Neural progenitor cell (in vitro differentiated cells): Measurements from ENCODE around the gene VAT1. TPM values are rescaled to one million over a fixed set of nuclear protein-coding genes. Genes with fewer than 3 reads are reported as not detected.

ENCODE experiments used
- DNase-seq: peaks from one replicate; pipeline ENCODE4 v3.0.0-alpha.2; 2016; ENCODE audit warnings: low spot score
- H2AFZ ChIP-seq: fragments of 200-600 bp; sonication (generic); replicated peaks from 2 replicates; pipeline ENCODE4 v1.6.1; 2016; ENCODE audit warnings: antibody characterized with exemption
- H3F3A ChIP-seq: fragments of 200-600 bp; sonication (generic); 2 replicates; pipeline ENCODE4 v1.6.1; 2016; ENCODE audit warnings: antibody characterized with exemption, low read depth
- H3K27ac ChIP-seq: fragments of 200-600 bp; sonication (generic); 2 replicates; pipeline ENCODE4 v1.5.1; 2016; ENCODE audit warnings: mild to moderate bottlenecking
- H3K27me3 ChIP-seq: fragments of 200-600 bp; sonication (generic); 2 replicates; pipeline ENCODE4 v1.6.1; 2016; ENCODE audit warnings: mild to moderate bottlenecking, moderate library complexity
- H3K36me3 ChIP-seq: fragments of 200-600 bp; sonication (generic); 2 replicates; pipeline ENCODE4 v1.5.1; 2016
- H3K4me1 ChIP-seq: fragments of 200-600 bp; sonication (generic); 2 replicates; pipeline ENCODE4 v1.6.1; 2016; ENCODE audit warnings: mixed run types
- H3K4me2 ChIP-seq: fragments of 200-600 bp; sonication (generic); 2 replicates; pipeline ENCODE4 v1.6.1; 2016
- H3K4me3 ChIP-seq: fragments of 200-600 bp; sonication (generic); 2 replicates; pipeline ENCODE4 v1.5.1; 2016
- H3K79me2 ChIP-seq: fragments of 200-600 bp; sonication (generic); 2 replicates; pipeline ENCODE4 v1.6.1; 2016; ENCODE audit warnings: low read depth
- H3K9ac ChIP-seq: fragments of 200-600 bp; sonication (generic); 2 replicates; pipeline ENCODE4 v1.6.1; 2016
- H3K9me3 ChIP-seq: fragments of 200-600 bp; sonication (generic); 2 replicates; pipeline ENCODE4 v1.5.1; 2016; ENCODE audit warnings: low read depth
- H4K20me1 ChIP-seq: fragments of 200-600 bp; sonication (generic); 2 replicates; pipeline ENCODE4 v1.6.1; 2016; ENCODE audit warnings: low read depth
- H3K27ac Mint-ChIP-seq: 3 replicates; pipeline ENCODE4 v1.8.0; 2021; ENCODE audit warnings: mixed read lengths
- H3K27me3 Mint-ChIP-seq: 2 replicates; pipeline ENCODE4 v1.8.0; 2022; ENCODE audit warnings: low read depth, mild to moderate bottlenecking, inconsistent platforms, moderate library complexity, mixed read lengths; ENCODE audit not compliant: insufficient read depth
- H3K36me3 Mint-ChIP-seq: 3 replicates; pipeline ENCODE4 v1.8.0; 2021; ENCODE audit warnings: mixed read lengths
- H3K4me1 Mint-ChIP-seq: 3 replicates; pipeline ENCODE4 v1.8.0; 2021; ENCODE audit warnings: mixed read lengths
- H3K4me3 Mint-ChIP-seq: 3 replicates; pipeline ENCODE4 v1.8.0; 2021; ENCODE audit warnings: mild to moderate bottlenecking, moderate library complexity, mixed read lengths
- H3K9me3 Mint-ChIP-seq: 3 replicates; pipeline ENCODE4 v1.8.0; 2020; ENCODE audit warnings: mixed read lengths
- EZH2 ChIP-seq: fragments of 200-600 bp; sonication (generic); IDR thresholded peaks from 2 replicates; pipeline ENCODE4 v1.6.1; 2017; ENCODE audit warnings: antibody characterized with exemption, mild to moderate bottlenecking, moderate library complexity
- EZH2phosphoT487 ChIP-seq: fragments of 200-600 bp; sonication (generic); IDR thresholded peaks from 2 replicates; pipeline ENCODE4 v1.6.1; 2017; ENCODE audit warnings: antibody characterized with exemption
- total RNA-seq: library from RNA; depleted of rRNA; stranded (reverse); fragments of >200 nt; gene quantifications from 2 replicates; pipeline ENCODE4 v1.2.3, GENCODE V29; 2015; ENCODE audit warnings: low replicate concordance
- TF ChIP-seq, protein P1 (sequence below): fragments of 200-600 bp; sonication (generic); IDR thresholded peaks from 2 replicates; pipeline ENCODE4 v1.5.1; 2017; ENCODE audit warnings: antibody characterized with exemption, mild to moderate bottlenecking

Gene VAT1
- total RNA-seq, 1 donor from 2014 or later, result 94.7 TPM

DNA sequence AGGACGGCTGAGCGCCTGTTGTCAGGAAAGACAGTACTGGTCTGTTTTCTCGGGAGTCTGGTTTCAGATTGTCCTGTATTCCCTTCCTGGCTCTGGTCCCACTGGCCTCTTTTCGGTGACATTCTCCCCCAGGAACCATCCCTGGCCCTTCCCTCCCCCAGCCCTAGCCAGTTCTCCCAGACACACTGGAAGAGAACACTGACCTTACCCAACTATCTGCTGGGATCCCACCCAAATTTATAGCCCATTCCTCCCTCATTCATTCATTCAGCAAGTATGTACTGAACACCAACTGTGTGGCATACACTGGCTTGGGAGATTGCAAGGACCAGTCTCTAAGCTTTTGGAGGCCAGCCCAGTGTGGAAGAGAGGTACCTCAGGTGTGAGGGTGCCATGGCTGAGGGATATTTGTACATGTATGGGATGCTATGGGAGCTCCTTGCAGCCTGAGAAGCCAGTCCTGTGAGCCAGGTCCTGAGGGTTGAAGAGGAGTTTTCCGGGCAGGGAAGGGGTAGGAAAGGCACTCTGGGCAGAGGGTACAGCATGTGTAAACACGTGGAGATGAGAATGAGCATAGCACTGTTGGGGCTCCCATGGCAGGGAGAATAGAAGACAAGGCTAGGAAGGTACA, 8.1 kb upstream of the VAT1 start:
- Mint-ChIP-seq H3K36me3 (peaks cover 15% of the 10 kb centered on the region), H3K4me1 (peaks cover 48% of the 10 kb centered on the region), H3K9me3 (no peaks in the 10 kb centered on the region), H3K27me3 (peaks cover 9% of the 10 kb centered on the region), H3K27ac (peak overlapping the region; percentile 4), H3K4me3 (no peak overlapping the region)
- Histone ChIP-seq H3K79me2 (peaks cover 16% of the 10 kb centered on the region), H3K36me3 (no peaks in the 10 kb centered on the region), H3K27me3 (no peaks in the 10 kb centered on the region), H3K9me3 (no peaks in the 10 kb centered on the region), H2AFZ (no peak overlapping the region), H3K4me1 (peaks cover 49% of the 10 kb centered on the region), H3K27ac (no peak overlapping the region), H4K20me1 (no peaks in the 10 kb centered on the region), H3K4me3 (no peak overlapping the region), H3K9ac (no peak overlapping the region), H3F3A (peaks cover 43% of the 10 kb centered on the region), H3K4me2 (no peak overlapping the region)
- TF ChIP-seq, protein P1, sequence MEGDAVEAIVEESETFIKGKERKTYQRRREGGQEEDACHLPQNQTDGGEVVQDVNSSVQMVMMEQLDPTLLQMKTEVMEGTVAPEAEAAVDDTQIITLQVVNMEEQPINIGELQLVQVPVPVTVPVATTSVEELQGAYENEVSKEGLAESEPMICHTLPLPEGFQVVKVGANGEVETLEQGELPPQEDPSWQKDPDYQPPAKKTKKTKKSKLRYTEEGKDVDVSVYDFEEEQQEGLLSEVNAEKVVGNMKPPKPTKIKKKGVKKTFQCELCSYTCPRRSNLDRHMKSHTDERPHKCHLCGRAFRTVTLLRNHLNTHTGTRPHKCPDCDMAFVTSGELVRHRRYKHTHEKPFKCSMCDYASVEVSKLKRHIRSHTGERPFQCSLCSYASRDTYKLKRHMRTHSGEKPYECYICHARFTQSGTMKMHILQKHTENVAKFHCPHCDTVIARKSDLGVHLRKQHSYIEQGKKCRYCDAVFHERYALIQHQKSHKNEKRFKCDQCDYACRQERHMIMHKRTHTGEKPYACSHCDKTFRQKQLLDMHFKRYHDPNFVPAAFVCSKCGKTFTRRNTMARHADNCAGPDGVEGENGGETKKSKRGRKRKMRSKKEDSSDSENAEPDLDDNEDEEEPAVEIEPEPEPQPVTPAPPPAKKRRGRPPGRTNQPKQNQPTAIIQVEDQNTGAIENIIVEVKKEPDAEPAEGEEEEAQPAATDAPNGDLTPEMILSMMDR, result no peak
- TF ChIP-seq EZH2 (no peak), EZH2phosphoT487 (no peak)
- no peak for DNase-seq

DNA sequence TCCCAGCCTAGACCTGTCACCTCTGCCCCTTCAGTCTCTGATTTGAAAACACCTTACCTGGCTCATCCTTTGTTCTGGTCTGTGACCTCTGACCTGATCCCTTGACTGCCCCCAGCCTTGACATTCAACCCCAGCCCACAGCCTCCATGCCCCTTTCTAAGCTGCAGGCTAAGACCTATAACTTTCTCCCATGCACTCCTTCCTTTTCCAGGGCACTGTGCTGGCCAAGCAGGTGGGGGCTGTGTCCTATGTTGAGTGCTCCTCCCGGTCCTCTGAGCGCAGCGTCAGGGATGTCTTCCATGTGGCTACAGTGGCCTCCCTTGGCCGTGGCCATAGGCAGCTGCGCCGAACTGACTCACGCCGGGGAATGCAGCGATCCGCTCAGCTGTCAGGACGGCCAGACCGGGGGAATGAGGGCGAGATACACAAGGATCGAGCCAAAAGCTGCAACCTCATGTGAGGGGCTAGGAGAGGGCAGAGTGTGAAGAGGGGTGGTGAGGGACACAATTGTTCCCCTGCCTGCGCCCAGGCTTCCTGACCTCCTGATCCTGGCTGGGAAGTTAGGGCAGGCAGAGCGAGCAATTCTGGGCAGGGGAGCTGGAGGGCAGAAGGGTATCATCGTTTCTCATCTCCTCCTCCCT, 6.2 kb upstream of the VAT1 start:
- Mint-ChIP-seq H3K9me3 (peaks cover 2% of the 10 kb centered on the region), H3K4me1 (peaks cover 33% of the 10 kb centered on the region), H3K36me3 (peaks cover 15% of the 10 kb centered on the region), H3K27ac (no peak overlapping the region), H3K27me3 (peaks cover 14% of the 10 kb centered on the region), H3K4me3 (no peak overlapping the region)
- TF ChIP-seq EZH2 (no peak), EZH2phosphoT487 (no peak)
- TF ChIP-seq, protein P1, result no peak
- Histone ChIP-seq H3K27ac (no peak overlapping the region), H3K27me3 (no peaks in the 10 kb centered on the region), H3K79me2 (peaks cover 16% of the 10 kb centered on the region), H3K9me3 (no peaks in the 10 kb centered on the region), H3K36me3 (no peaks in the 10 kb centered on the region), H2AFZ (no peak overlapping the region), H3K4me3 (no peak overlapping the region), H3F3A (peaks cover 40% of the 10 kb centered on the region), H3K4me1 (peaks cover 30% of the 10 kb centered on the region), H3K4me2 (no peak overlapping the region), H3K9ac (no peak overlapping the region), H4K20me1 (no peaks in the 10 kb centered on the region)
- no peak for DNase-seq

DNA sequence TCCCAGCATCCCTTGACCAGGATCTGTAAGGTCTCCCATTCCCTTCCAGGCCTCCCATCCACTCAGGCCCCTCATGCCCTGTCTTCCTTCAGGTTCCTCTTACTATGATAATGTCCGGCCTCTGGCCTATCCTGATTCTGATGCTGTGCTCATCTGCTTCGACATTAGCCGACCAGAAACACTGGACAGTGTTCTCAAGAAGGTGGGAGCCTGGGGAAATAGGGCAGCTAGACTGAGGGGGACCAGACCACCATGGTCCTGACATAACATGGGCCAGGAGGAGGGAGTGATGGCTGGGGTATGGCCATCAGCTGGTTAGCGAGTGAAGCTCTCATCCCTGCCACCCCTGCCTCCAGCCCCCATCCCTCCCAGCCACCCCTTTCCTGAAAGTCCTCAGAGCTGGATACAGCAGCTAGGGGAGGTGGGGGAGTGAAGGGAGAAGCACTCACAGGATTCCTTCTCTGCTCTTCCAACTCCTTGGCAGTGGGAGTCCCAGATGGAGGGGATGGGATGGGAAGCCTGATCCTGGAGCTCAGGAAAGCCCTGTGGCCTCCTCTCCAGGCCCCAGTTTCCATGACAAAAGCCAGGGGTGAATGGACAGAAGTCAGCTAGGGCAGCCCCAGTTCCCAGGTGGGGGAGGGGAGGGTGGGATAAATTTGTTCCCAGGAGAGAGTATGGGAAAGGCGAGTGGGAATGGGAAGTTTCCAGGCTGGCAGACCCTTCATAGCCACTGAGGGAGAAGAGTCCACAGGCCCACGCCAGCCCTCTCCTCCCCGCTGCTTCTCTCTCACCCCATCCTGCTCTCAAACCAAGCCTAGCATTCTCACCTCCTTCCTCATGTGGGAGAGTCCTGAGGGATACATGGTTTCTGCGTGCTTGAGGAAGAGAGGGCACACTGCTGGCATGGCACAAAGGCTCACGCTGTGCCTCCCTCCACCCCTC, 5.2 kb upstream of the VAT1 start:
- no peak overlapping the region for H2AFZ ChIP-seq
- no peak overlapping the region for H3K9ac ChIP-seq
- H3K27ac ChIP-seq, result no peak overlapping the region
- peaks cover 16% of the 10 kb centered on the region for H3K79me2 ChIP-seq
- no peaks in the 10 kb centered on the region for H4K20me1 ChIP-seq
- peaks cover 26% of the 10 kb centered on the region for H3K4me1 ChIP-seq
- H3K4me3 Mint-ChIP-seq, result peak overlapping the region; percentile 47
- H3K36me3 Mint-ChIP-seq, result peaks cover 15% of the 10 kb centered on the region
- H3K27me3 ChIP-seq, result no peaks in the 10 kb centered on the region
- no peaks in the 10 kb centered on the region for H3K36me3 ChIP-seq
- H3K9me3 ChIP-seq, result no peaks in the 10 kb centered on the region
- peaks cover 32% of the 10 kb centered on the region for H3F3A ChIP-seq
- DNase-seq, result no peak
- H3K4me3 ChIP-seq, result no peak overlapping the region
- peak overlapping the region; percentile 90 for H3K4me2 ChIP-seq
- H3K27me3 Mint-ChIP-seq, result peaks cover 12% of the 10 kb centered on the region
- peak overlapping the region; percentile 54 for H3K27ac Mint-ChIP-seq
- peaks cover 2% of the 10 kb centered on the region for H3K9me3 Mint-ChIP-seq
- H3K4me1 Mint-ChIP-seq, result peaks cover 29% of the 10 kb centered on the region
- TF ChIP-seq EZH2, result no peak
- TF ChIP-seq, protein P1, result no peak
- no peak for TF ChIP-seq EZH2phosphoT487
